Hippocampal formation (tissue), 2 donors: ENCODE measurements around the gene AK5.
"Not testable (repeated sequence)": the region's sequence is repeated elsewhere in the genome, so short reads cannot be mapped to it uniquely, and the experiment has no call there.

Experiments used
- DNase-seq, 2 donors: peaks; one replicate each; lab custom pipeline; 2025; lab: John Stamatoyannopoulos, UW

AK5 gene

DNA sequence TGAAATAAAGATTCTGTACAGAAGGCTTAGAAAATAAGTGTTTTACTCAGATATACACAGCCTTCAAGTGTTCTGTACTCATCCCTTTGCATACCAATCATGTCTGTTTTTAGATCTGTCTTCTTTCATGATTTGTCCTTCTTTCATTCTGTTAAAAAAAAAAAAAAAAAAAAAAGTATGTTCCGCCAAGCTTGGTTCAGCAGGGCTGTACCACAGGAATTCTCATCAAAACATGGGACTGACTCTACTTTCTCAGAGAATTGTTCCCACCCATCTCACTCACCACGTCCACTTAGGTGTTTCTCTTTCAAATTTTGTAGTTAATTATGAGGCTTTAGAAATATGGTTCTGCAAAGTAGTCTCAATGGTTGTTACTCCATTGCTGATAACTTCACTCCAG lies 119.0 kb downstream of the AK5 start:
- DNase-seq, result no peak

DNA sequence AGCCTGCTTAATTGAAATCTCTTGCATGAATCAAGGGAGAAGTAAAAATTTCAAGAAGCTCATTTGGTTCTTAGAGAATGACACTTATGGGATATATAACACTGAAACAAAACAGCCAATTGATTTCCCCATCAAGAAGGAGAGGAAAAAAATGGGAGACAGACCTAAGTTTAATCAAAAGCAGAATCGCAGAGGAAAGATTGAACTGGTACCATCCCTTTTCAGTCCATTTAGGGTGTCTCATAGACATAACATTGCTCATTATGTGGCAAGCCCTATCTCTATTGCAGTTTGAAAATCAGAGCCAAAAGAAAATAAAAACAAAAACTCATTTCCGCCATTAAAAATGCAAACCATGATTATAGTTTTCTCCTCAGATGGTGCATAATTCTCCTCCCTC lies 119.6 kb downstream of the AK5 start:
- DNase-seq, result no peak

DNA sequence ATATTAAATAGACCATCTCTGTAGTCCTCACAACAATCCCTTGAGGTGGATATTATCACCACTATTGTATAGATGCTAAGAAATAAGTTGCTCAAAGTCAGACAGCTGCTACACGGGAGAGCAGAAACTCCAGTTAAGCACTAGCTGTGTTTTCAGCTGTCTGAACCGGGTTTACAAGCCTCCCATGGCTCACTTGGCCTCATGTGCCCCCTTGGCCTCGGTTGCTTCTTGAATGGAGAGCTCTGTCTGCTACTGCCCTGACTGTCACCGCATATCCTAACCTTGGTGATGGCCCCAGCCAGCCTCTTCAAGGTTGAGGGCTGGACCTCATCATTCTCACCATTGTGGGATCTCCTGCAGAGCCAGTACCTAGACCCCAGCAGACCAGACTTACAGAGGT lies 123.4 kb downstream of the AK5 start:
- no peak for DNase-seq

DNA sequence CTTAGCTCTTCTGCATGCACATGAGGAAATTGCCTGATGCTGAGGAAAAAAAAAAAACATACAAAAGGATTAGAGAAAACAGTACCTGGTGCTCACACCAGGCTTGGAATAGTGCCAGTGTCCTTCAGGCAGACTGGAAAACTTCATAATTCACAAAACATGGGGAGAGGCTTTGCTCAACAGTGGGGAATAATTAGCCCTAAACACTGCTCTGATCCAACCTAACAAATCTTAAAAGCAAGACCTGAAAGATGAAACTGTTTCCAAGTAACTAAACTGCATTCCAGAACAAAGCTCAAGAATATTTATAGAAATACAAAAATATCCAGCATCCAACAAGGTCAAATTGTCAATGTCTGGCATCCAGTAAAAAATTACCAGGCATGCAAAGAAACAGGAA lies 124.8 kb downstream of the AK5 start:
- no peak for DNase-seq

DNA sequence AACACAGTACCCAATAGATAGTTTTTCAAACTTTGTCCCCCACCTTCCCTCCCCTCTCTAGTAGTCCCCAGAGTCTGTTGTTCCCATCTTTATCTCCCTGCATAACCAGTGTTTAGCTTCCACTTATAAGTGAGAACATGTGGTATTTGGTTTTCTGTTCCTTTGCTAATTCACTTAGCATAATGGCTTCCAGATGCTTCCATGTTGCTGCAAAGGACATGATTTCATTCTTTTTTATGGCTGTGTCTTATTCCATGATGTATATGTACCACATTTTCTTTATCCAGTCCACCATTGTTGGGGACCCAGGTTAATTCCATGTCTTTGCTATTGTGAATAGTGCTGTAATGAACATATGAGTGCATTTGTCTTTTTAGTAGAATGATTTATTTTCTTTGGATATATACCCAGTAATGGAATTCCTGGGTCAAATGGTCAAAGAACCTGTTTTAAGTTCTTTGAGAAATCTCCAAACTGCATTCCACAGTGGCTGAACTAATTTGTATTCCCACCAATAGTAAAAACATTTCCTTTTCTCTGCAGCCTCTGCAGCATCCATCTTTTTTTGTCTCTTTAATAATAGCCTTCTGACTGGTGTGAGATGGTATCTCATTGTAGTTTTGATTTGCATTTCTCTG lies 126.0 kb downstream of the AK5 start:
- no peak for DNase-seq

DNA sequence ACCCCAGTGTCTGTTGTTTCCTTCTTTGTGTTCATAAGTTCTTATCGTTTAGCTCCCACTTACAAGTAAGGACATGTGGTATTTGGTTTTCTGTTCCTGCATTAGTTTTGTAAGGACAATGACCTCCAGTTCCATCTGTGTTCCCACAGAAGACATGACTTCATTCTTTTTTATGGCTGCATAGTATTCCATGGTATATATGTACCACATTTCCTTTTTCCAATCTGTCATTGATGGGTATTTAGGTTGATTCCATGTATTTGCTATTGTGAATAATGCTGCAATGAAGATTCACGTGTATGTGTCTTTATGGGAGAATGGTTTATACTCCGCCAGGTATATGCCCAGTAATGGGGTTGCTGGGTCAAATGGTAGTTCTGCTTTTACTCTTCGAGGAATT lies 127.1 kb downstream of the AK5 start:
- DNase-seq, result not testable (repeated sequence)

DNA sequence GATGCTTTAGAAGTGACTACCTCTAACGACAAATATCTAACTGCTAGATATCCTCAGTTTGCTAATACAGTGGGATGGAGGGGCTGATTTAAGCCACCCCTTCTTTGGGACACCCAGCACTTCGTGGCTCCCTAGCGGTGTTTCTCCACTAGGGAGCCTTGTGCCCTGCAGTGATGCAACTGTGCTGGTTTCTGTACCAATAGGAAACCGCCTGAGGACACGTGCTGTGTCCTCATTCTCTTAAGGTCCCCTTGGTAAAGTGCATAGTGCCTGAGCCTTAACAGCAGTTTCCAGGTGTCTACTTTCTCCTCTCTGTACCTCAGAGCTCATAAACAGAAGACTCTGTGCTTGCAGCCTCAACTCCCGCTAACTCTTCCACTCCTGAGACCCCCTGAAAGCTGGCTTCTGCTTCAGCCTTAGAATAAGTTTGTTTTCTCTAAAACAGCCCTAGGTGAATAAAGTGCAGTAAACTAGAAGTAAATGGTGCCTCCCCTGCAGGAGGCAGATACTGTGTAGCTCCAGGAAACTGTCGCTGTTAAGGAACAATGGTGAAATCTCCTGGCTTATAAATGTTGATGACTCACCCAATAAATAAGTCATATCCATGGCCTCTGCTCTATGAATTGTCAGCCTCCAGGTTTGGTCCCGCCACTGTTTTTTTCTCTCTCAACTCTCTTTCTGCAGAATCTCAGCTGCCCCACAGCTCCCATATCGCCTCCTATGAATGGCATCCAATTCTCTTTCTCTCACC lies 130.4 kb downstream of the AK5 start:
- DNase-seq, result no peak

DNA sequence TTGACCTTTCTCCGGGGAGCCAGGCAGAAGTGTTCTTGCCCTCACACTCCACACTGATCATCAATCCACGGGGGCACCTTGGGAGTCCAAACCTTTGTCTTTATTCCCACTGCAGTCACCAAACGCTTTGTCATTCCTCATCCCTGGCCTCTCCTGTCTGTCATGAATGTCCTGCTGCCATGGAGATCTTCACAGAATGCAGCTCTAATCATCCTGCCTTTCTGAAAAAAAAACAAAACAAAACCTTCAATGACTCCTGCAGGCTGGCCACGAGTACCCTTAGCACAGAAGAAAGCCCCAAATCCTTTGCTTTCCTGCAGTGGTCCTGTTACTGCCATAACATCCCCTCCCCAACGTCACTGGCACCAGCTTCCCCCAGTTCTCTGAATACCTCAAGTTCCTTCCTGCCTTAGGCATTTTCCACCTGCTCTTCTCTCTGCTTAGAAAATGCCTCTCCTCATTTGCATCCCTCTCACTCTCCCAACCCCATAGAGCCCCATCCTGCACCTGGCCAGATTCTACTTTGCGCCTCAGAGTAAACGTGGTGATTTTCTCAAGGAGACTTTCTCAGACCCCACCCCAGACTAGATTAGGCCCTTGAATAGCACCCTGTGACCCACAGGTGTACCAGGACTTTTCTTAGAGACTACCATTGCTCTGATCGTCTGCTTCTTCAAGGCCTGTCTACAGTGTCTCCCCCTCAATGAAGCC lies 131.2 kb downstream of the AK5 start:
- no peak for DNase-seq

DNA sequence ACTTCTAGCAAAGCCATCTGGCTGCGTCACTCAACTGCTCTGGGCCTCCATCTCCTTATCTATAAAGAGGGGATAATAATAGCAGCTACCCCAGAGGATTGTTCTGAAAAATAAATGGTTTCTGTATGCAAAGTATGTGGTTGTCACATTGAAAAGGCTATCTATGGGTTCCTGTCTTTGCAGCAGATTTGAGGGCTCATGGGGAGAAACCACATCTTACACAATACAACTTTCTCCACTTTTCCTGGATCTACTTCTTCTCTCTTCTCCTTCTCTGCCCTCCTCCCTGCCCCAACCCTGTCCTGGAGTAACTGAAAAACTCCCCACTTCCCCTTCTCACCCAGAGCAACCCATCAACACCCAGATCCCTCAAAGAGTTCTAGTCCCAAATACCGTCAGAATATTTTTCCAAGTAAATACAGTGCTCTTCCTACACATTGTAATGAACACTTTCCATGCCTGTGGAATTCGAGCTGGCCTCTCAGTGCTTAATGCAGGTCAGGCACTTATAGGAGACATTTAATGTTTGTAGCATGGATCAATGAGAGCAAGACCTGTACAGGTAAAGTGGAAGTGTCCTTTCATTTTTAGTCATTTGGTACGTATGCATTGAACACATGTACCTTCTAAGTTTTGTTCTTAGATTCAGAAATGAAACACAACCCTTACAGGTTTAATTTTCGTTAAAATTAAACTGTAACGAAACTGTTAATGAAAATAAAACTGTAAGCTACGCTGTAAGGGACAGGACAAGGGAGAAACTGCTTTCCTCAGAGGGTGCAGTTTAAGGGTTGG lies 131.9 kb downstream of the AK5 start:
- DNase-seq, result no peak

DNA sequence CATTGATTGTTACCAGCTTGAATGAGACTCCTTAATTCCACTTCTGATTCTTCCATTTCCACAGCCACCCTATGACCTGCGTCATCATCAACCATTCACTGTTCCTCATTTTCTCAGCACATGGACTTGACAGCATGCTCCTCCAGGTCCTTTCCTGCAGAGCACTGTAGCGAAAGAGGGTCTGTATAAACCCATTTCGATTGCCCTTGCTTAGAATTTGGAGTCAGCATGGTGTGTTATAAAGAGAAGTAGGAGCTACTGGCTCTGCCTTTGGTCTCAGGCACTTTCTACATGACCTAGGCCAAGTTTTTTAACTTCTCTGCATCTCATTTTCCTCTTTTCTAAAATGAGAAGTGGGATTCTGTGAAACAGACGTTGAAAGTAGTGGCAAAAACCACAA lies 133.8 kb downstream of the AK5 start:
- DNase-seq, result no peak

DNA sequence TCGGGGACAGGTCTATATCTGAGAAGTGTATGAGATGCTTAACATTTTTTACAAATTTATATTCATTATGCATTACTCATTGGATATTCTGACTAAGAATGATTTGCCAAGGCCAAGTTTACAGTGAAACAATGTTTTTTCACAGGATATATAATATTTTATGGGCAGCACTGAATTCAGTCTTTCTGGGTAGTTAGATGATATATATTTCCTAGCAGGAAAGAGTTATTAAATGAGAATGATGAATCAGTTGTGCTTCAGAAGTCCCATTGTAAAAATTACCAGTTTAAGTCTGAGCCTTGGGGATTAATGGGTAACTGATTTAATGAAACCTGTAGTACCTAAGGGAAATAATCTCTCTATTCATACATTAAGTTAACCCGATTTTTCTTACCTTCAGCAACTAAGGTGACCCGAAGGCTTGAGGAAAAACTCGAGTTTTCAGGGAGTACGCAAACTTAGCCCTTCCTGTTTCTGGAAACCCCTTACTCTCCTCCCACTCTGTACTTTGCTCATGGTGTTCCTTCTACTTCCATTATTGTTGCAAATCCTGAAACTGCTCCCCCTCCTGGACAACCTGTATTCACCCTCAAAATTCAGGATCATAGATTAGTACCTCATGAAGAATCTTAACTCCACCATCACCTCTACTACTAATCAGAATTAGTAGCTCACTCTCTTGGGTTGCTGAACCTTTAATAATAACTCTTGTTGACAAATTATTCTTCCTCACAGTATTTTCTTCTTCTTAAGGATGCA lies 135.1 kb downstream of the AK5 start:
- no peak for DNase-seq

DNA sequence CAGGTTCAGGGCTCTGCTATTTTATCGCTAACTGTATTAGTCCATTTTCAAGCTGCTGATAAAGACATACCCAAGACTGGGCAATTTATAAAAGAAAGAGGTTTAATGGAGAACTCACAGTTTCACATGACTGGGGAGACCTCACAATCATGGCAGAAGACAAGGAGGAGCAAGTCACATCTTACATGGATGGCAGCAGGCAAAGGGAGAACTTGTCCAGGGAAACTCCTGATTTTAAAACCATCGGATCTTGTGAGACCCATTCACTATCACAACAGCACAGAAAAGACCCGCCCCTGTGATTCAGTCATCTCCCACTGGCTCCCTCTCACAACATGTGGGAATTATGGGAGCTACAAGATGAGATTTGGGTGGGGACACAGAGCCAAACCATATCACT lies 136.2 kb downstream of the AK5 start:
- DNase-seq, result not testable (repeated sequence)

DNA sequence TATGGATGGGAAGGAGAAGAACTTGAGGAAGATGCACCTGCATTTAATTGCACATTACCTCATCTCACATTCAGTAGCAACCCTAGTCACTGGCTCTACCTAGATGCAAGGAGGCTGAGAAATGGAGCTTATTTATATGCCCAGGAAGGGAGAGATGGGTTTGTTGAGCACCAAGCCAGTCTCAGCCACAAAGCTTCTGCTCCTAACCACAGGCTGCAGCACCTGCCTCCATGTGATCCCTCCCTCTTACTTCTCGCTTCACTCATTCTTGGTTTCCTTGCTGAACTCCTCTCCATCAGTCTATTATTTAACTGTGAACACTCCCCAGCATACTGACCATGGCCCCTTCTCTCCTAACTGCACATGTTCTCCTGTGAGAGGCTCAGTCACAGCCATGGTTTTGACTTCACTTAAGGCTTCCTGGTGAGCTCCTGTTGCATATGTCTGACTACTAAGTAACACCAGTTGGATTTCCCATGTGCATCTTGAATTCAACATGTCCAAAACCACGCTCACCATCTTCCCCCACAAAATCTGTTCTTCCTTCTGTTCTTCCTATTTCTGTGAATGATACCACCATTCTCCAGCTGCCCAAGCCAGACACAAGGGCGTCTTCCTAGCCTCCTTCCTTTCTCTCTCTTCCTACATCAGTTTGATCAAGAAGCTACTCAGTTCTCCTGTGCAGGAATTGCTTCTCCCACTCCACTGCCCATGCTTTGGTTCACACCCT lies 139.8 kb downstream of the AK5 start:
- DNase-seq, result peak in 1 of 2 donors; percentile 37

DNA sequence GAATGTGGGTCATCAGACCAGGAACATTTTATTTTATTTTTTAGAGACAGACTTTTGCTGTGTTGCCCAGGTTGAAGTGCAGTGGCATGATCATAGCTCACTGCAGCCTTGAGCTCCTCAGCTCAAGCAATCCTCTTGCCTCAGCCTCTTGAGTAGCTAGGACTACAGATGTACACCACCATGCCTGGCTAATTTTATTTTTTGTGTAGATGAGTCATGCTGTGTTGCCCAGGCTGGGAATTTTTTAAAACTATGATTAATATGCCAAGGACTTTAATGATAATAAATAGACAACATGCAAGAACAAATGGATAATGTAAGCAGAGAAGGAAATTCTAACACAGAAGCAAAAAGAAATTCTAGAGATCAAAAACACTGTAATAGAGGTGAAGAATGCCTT lies 142.4 kb downstream of the AK5 start:
- no peak for DNase-seq

DNA sequence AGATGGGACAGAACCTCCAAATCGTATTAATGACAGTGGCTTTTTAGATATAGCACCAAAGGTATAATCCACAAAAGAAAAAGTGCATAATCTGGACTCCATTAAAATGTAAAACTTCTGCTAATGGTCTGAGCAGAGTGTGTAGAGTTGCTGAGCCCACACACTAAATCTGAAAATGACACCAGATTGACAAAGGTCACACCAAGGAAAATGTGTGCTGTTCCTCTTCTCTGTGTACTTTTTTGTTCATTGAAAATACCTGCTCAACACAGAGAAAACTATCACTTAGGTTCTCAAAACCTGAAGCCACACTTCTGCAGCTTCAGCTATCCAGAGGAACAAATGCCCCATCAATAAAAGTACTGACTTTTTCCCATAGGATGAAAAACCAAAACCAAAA lies 146.2 kb downstream of the AK5 start:
- DNase-seq, result no peak

DNA sequence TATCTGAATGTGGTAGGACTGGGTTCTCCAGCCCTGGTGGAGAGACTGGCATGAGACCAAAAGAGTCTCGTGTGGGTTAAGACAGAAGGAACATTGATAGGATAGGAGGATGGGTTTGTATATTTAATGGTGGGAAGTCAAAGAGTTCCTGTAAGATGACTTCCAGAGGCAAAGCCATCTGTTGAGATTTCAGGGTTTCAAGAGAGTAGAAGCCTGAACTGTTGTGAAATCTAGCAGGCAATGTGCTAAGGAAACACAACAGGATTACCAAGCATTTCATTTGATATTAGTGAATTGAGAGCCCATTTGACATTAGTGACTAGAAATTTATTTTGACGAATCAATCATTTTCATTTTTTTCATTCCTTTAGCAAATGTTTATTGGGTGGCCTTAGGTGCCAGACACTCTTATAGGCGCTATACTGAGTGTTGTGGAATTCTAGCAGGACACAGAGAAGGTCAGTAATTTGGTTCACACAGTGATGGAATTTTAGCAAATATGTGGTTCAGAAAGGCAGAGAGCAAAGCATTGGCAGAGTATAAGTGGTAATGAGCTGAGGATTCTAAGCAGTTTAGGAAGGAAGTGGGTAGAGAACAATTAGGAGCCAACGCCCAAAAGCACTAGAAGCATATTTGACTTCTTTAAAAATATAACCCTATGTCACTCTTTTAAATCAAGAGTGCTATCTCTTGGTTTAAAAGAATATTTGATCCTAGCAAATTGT lies 149.3 kb downstream of the AK5 start:
- DNase-seq, result no peak

DNA sequence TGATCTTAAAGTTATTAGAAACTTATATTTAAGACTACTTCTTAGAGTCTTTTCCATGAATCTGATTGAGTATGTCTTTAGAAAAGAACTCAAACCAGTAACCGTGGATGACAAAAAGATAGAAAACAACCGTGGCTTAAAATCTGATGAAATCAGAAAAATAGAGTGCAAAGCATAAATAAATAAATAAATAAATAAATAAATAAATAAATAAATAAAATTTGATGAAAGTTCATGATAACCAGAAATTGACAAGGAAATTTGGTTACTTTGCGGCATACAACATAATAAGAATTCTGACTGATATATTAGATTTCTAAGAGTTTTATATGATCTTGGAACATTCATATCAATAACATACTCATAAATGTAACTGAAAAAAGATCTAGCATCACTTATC lies 152.1 kb downstream of the AK5 start:
- no peak for DNase-seq

DNA sequence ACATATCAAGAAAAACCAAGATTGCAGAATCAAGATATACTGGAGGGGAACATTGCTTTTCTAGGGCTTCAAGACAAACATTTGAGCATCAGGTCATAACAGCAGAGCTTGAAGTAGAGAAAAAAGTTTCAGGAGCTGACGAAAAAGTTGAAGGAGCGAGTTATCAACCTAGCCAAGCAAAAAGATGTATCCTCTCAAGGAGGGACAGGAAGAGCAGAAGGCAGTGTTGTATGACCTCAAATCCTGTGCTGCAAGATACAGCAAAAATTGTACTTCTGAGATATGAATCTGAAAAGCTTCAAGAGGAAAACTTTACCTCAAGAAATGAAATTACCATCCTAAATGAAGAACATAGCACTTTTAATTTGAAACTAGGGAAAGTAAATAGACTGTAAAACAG lies 153.1 kb downstream of the AK5 start:
- DNase-seq, result no peak

DNA sequence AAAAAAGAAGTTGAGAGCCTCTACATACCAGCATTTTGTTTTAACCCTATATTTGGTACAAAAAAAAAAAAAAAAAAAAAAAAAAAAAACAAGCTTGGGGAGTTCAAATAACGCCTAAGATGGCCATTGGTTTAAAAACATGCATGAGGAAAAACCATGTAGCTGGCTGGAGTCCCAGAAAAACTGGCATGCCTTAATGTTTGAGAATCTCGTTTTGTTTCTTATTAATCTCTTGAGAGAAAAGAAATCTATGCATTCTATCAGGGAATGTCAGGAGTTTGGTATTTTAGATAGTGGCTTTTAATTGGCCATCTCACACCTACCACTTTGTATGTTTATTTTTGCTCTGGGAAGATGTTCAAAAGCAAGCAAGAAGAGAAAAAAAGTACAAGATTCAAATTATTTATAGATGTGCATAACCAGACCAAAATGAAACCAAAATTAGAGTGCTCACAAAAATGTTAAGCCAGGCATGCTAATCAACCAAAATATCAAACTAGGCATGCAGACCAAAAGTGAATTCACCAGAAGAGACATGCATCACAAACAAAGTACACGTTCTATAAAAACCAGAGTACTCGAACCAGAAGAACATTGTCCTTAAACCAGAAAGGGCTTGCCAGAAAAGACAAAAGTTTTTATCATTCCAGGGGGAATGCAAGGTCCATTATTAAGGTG lies 156.6 kb downstream of the AK5 start:
- peak in 1 of 2 donors; percentile 22 for DNase-seq
